ENCODE data around the gene SKI.

The SKI gene

DNA sequence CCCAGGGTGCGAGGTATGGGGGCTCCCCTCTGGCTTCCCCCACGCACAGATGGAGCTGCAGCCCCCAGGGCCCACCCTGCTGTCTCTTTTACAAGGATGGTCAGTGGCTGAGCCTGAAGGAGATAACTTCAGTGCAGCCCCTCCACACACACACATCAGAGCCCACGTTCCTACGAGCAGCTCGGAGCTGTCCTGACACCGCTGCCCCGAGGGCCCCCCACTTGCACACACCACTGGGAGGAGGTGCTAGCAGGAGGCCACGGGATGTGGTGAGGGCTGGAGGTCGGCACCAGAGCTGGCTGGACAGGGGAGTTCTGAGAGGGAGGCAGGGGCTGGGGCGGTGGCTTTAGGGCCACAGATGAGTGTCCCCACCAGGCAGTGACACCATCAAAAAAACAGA is 109.4 kb downstream of the SKI start:
- Mint-ChIP-seq H3K4me3 (no peak overlapping the region), H3K27me3 (no peaks in the 10 kb centered on the region), H3K36me3 (ENCODE audit: low read depth) (no peaks in the 10 kb centered on the region), H3K4me1 (ENCODE audit: low read depth) (no peaks in the 10 kb centered on the region), H3K27ac (no peak overlapping the region), H3K9me3 (no peaks in the 10 kb centered on the region)
- DNase-seq: no peak

DNA sequence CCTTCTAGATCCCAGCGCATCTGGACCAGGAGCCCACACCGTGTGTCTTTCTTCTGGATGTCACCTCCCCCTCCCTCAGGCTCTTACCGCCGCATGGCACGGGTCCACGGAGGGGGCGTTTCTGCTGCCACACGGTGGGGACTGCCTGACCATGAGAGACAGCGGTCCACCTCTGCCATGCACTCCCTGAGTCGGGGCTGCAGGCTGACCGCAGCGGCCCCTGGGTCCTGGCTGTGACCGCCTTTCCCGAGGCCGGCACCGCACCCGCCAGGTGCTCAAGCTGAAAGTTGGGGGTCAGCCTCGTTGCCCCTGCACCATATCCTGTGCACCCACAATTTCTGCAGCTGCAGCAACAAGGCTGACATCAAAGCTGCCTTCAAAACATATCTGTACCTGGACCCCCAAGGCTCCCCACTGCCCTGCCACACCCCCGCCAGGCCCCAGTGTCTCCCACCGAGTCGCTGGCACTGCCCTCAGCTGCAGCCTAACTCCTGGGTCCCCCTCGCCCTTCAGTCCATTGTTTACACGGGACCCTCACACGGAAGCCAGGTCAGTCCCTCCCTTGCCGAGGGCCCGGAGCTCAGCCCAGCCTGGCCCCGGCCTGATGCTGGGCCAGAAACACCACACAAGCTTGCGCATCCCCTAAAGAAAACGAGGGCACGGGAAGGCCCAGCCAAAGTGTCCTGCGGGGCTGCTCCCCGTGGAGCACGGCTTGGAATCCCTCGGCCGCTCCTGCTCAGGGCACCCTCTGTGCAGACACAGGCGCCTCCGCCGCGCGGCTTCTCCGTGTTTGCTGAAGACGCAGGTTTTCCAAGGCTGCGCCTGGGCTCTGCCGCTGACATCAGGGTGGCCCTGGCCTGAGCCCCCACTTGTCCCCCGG is 111.3 kb downstream of the SKI start:
- Mint-ChIP-seq H3K36me3 (ENCODE audit: low read depth) (no peaks in the 10 kb centered on the region), H3K27me3 (no peaks in the 10 kb centered on the region), H3K9me3 (no peaks in the 10 kb centered on the region), H3K4me1 (ENCODE audit: low read depth) (no peaks in the 10 kb centered on the region), H3K4me3 (no peak overlapping the region), H3K27ac (no peak overlapping the region)
- no peak for DNase-seq

DNA sequence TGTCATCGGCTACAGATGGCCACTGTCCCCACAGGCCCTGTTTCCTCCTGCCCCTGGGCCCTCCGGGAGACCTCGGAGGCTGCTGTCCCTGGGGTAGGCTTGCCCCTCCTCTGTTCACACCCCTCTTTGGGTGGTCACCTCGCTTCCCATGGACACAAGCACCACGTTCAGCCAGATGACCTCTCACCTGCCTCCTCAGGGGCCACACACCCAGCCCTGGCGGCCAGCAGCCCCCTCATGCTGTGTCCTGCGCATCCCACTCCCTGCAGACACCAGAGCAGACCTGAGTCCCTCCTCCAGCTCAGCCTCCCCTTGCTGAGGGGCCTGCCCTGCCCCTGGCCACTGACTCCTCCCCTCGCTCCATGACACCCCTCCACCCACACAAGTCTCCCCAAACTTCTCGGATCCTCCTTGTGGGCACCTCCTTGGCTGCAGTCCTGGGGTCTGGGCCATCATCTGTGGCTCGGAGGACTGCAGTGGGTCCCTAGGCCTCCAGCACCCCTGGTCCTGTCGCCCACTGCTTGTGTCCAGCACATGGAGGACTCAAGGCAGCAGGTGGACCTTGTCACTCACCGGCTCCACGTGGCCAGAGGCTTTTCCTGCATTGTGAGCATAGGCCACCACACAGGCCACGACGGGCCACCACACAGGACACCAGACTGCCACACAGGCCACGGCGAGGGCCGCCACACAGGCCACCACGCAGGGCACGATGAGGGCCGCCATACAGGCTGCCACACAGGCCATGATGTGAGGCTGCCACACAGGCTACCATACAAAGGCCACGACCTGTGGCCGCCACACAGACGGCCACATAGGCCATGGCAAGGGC is 112.2 kb downstream of the SKI start:
- Mint-ChIP-seq H3K27me3 (no peaks in the 10 kb centered on the region), H3K4me3 (no peak overlapping the region), H3K27ac (no peak overlapping the region), H3K4me1 (ENCODE audit: low read depth) (no peaks in the 10 kb centered on the region), H3K36me3 (ENCODE audit: low read depth) (no peaks in the 10 kb centered on the region), H3K9me3 (no peaks in the 10 kb centered on the region)
- DNase-seq: no peak

DNA sequence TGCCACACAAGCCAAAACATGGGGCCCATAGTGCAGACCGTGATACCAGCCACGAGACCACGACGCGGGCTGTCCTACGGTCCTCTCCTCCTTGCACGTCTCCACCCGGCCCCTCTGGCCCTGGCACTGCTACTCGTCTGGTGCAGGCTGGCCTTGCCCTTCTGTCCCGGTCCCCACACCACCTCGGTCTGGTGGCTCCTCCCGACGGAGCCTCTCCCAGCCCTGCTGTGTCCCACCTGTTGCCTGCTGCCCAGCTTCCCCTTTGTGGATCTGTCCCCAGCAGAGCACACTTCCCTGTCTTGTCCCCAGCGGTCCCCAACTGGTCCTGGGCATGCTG is 112.8 kb downstream of the SKI start:
- Mint-ChIP-seq H3K27ac (no peak overlapping the region), H3K4me3 (no peak overlapping the region), H3K36me3 (ENCODE audit: low read depth) (no peaks in the 10 kb centered on the region), H3K9me3 (no peaks in the 10 kb centered on the region), H3K27me3 (no peaks in the 10 kb centered on the region), H3K4me1 (ENCODE audit: low read depth) (no peaks in the 10 kb centered on the region)
- no peak for DNase-seq

DNA sequence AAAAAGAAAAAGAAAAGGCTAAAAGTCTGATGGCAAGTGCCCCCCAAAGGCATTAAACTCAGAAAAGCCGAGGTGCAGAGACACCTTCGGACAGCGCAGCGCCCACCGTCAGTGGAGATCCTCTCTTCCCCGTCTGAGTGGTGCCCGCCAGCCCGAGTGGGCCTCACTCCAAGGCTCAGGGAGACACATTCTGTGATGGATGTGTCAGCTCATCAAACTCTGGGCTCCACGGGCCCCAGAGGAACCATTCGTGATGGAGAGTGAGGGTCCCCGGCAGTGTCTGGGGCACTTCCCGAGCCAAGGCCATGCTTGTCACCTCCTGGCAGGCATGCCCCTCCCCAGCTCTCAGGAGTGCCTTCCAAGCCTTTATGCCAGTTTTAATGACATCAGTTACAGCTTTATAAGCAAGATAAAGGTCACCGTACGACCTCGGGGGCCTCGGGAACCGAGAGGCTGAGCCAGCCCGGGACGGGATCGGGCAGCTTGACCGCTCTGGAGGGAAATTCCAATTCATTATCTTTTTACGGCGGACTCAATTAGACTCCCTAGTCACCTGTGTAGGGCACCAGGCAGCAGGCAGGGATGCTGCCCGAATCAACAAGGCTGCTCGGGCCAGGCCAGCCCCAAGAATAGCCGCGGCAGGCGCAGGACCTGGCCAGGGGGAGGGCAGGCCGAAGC is 113.7 kb downstream of the SKI start:
- no peak for DNase-seq
- H3K4me3 Mint-ChIP-seq: no peak overlapping the region
- H3K9me3 Mint-ChIP-seq: no peaks in the 10 kb centered on the region
- H3K36me3 Mint-ChIP-seq (ENCODE audit: low read depth): no peaks in the 10 kb centered on the region
- no peaks in the 10 kb centered on the region for H3K27me3 Mint-ChIP-seq
- H3K27ac Mint-ChIP-seq: no peak overlapping the region
- no peaks in the 10 kb centered on the region for H3K4me1 Mint-ChIP-seq (ENCODE audit: low read depth)

DNA sequence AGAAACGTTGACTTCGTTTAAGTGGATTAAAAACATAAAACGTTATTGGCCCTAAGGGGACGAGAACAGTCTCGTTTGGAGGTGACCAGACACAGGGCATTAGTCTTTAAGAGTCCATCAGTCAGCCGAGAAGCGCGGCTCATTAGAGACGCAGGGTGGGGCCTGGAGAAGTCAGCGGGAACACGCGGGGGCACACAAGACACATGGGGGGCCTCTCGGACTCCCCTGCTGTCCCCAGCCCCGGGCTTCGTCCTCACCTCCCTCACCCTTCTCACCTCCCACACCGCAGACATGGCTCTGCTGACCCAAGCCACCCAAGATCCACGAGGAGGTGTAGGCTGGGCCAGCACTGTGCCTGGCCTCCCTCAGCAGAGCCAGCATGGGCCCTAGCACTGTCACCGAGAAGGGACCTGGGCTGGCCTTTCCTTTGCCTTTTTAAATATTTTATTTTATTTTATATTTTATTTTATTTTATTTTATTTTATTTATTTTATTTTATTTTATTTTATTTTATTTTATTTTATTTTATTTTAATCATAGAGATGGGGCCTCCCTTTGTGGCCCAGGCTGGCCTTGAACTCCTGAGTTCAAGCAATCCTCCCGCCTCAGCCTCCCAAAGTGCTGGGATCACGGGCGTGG is 114.4 kb downstream of the SKI start:
- DNase-seq: no peak
- Mint-ChIP-seq H3K4me3 (no peak overlapping the region), H3K36me3 (ENCODE audit: low read depth) (no peaks in the 10 kb centered on the region), H3K27ac (no peak overlapping the region), H3K4me1 (ENCODE audit: low read depth) (no peaks in the 10 kb centered on the region), H3K27me3 (no peaks in the 10 kb centered on the region), H3K9me3 (no peaks in the 10 kb centered on the region)

DNA sequence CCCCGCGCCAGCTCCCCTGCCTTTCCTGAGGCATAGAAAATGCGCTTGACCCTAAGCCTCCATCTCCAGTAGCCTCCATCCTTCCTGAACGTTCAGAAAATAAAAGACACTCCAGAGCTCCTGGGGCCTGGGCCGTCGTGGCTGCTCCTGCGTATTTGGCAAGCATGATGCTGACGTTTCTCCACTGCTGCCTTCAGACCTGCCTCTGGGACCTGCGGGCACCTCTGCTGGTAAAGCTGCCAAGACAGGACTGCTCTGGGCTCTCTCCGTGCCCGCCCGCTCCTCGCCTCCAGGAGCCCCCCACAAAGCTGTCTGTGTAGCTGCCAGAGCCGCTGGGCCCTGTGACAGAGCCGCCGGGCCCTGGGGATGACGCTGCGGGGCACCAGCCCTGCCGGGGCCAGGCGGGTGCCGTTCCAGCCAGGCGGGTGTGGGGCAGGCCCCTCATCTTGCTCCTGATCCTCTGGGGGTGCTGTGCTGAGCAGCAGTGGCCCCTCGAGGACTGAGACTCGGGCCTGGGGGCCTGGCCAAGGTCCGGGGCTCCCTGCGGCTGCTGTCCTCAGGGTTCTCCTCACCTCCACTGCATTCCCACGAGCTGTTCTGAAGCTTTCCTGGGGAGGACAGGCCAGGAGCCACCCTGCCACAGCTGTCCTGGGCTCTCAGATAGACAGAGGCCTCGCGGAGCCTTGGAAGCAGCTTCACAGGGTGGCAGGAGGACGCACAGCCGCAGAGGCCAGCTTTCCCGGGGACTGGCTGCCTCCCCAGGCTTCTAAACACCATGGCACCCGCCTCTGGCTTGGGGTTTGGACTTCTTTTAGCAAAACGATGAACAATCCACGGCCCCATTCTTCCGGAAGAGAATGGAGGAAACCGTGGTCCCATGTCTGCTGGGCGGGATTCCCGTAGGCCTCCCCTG is 115.2 kb downstream of the SKI start:
- Mint-ChIP-seq H3K36me3 (ENCODE audit: low read depth) (no peaks in the 10 kb centered on the region), H3K4me3 (no peak overlapping the region), H3K27me3 (no peaks in the 10 kb centered on the region), H3K27ac (no peak overlapping the region), H3K4me1 (ENCODE audit: low read depth) (no peaks in the 10 kb centered on the region), H3K9me3 (no peaks in the 10 kb centered on the region)
- no peak for DNase-seq

DNA sequence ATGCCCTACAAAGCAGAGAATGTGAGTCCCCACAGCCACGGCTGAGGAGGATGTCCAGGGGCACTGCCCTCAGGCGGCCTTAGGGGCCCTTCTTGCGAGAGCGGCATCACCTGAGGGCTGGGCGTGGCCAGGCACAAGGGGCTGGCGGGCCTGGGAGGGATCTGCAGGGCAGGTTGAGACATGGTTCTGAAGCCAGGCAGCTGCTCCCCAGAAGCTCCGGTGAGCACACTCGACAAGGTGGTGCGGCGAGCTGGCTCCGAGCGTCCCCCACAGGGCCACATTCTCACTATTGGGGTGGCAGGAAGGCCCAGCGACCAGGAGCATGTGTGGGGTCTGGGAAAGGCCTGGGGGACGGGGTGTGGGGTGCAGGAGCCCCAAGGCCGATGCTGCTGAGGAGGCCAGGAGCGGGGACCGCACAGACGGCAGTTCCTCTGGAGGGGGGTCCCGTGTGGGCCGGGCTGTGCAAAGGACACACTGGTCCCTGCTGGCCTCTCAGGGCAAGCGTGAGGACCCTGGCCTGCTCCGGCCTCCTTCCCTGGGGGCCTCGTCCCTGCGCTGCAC is 116.1 kb downstream of the SKI start:
- H3K27me3 Mint-ChIP-seq: no peaks in the 10 kb centered on the region
- H3K27ac Mint-ChIP-seq: no peak overlapping the region
- H3K4me3 Mint-ChIP-seq: no peak overlapping the region
- H3K36me3 Mint-ChIP-seq (ENCODE audit: low read depth): no peaks in the 10 kb centered on the region
- H3K9me3 Mint-ChIP-seq: no peaks in the 10 kb centered on the region
- DNase-seq: no peak
- no peaks in the 10 kb centered on the region for H3K4me1 Mint-ChIP-seq (ENCODE audit: low read depth)

DNA sequence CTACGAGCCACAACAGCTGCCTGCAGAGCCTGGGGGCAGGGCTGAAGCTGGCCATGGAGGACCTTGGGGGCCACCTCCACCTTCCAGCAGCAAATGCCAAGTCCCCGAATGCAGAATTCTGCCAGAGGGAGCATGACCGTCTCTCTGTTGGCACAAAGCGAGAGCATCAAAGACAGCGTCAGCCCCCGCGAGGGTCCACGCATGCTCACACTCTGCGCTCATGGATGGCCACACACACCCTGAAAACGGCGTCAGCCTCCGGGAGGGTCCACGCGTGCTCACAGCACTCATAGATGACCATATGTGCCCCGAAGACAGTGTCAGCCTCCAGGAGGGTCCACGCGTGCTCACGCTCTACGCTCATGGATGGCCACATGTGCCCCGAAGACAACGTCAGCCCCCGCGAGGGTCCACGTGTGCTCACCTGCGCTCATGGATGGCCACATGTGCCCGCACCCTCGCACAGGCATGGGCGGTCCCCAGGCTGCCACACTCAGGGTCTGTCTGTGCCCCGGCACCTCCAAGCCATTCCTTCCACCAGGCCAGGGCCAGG is 116.7 kb downstream of the SKI start:
- Mint-ChIP-seq H3K4me1 (ENCODE audit: low read depth) (no peaks in the 10 kb centered on the region), H3K27ac (no peak overlapping the region), H3K9me3 (no peaks in the 10 kb centered on the region), H3K36me3 (ENCODE audit: low read depth) (no peaks in the 10 kb centered on the region), H3K4me3 (no peak overlapping the region), H3K27me3 (no peaks in the 10 kb centered on the region)
- no peak for DNase-seq

DNA sequence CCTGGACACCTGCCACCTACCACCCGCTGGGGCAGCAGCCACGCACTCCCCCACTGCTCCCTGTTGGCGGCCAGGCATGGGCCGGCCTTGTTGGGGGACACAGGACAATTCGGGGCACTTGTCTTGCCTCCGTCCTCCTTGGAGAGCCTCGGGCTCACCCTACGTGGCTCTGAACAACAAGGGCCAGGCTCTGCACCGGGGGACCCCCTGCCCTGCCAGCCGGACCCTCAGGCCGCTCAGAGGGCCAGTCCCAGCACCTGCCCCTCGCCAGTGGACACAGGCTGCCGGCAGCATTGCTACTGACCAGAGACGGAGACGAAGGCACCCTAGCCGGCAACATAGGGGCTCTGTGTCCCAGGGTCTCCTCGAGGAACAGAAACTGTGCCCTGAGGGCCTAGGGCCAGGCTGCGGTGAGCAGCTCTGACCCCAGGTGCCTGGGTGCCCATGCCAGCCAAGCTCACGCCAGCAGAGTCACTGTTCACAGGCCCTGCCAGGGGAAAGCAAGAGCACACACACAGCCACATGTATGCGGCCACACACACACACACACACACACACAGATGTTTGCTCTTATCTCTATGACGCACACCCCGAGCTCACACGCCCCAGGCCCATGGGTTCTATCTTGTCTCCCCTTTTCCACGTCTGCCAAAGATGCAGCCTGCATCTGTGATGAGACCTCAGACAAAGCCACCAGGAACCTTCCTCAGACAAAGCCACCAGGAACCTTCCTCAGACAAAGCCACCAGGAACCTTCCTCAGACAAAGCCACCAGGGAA is 117.4 kb downstream of the SKI start:
- Mint-ChIP-seq H3K4me3 (no peak overlapping the region), H3K27ac (no peak overlapping the region), H3K9me3 (no peaks in the 10 kb centered on the region), H3K36me3 (ENCODE audit: low read depth) (no peaks in the 10 kb centered on the region), H3K4me1 (ENCODE audit: low read depth) (no peaks in the 10 kb centered on the region), H3K27me3 (no peaks in the 10 kb centered on the region)
- no peak for DNase-seq

DNA sequence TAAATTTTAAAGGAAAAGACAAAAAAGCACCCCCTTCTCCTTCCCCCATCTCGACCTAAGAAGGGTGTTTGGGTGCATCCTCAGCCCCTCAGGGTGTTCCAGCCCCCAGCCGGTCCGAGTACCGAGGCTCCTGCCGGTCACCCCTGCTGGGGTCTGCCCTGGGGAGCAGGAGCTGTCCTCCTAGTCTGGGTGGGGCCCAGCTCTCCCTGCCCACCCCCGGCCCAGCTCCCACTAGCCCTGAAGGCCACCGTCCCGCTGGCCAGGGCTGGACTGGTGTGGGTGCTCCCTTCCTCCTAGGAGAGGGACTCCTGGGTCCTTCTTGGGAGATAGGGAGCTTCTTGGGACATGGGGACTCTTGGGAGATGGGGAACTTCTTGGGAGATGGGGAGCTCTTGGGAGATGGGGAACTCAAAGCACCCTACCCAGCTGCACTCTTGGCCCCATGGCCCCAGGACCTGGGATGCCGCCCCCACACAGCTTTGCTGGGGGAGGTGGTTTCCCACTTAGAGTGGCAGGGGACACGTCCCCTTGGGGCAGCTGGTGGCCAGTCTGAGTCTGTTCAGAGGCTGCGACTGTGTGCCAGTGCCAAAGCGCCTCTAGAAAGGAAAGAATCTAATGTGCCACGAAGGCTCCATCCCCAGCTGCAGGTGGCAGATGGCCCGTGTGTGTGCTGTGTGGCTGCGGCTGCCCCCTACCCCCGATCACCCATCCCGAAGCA is 118.7 kb downstream of the SKI start:
- Mint-ChIP-seq H3K36me3 (ENCODE audit: low read depth) (no peaks in the 10 kb centered on the region), H3K4me3 (no peak overlapping the region), H3K4me1 (ENCODE audit: low read depth) (no peaks in the 10 kb centered on the region), H3K27me3 (no peaks in the 10 kb centered on the region), H3K27ac (no peak overlapping the region), H3K9me3 (no peaks in the 10 kb centered on the region)
- DNase-seq: no peak

DNA sequence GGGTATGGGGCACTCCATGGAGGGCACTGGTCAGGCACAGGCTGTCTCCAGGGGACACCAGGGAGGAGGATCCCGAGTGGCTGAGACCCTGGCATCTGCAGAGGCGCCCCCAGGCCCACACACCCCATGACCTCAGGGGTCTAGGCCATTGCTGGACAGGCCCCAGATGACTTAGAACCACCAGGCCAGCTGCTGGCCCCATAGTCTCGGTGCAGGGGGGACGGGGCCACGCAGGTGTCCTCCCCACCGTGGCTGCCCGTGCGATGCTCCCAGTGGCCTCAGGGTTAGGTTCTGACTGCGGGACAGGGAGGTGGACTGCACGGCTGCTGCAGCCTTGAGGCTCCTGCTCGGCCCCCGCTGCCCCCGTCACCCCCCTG is 119.3 kb downstream of the SKI start:
- no peaks in the 10 kb centered on the region for H3K36me3 Mint-ChIP-seq (ENCODE audit: low read depth)

More for the DNA sequence above, 119.3 kb downstream of the SKI start:
- no peaks in the 10 kb centered on the region for H3K4me1 Mint-ChIP-seq (ENCODE audit: low read depth)
- H3K27ac Mint-ChIP-seq: no peak overlapping the region
- no peaks in the 10 kb centered on the region for H3K27me3 Mint-ChIP-seq
- DNase-seq: no peak
- H3K4me3 Mint-ChIP-seq: no peak overlapping the region
- no peaks in the 10 kb centered on the region for H3K9me3 Mint-ChIP-seq
